Calu3 (cell line): ENCODE results near the gene SLC27A2. TPM values are rescaled to one million over a fixed set of nuclear protein-coding genes. Genes with fewer than 3 reads are reported as not detected.

Experiments
- BruUV-seq: library from RNA; stranded (reverse); fragments of 400-500 nt; replicated peaks from 2 replicates; lab custom pipeline; 2021; lab: Mats Ljungman, UMichigan
- CTCF ChIA-PET: fragments of 300-600 bp; sonication (Branson Sonifier 250); formaldehyde crosslinking; loops from one replicate; lab custom pipeline; 2022; ENCODE audit warnings: antibody characterized with exemption; lab: Charles Lee
- DNase-seq: peaks from one replicate; pipeline ENCODE4 v3.0.0; 2022
- H3K27ac Mint-ChIP-seq: one replicate; pipeline ENCODE4 v1.8.0; 2022; ENCODE audit warnings: mixed read lengths; ENCODE audit not compliant: unreplicated experiment
- H3K27me3 Mint-ChIP-seq: one replicate; pipeline ENCODE4 v1.8.0; 2022; ENCODE audit warnings: mixed read lengths; ENCODE audit not compliant: unreplicated experiment
- H3K36me3 Mint-ChIP-seq: one replicate; pipeline ENCODE4 v1.8.0; 2022; ENCODE audit warnings: mild to moderate bottlenecking, moderate library complexity, mixed read lengths; ENCODE audit not compliant: insufficient read depth, unreplicated experiment
- H3K4me1 Mint-ChIP-seq: one replicate; pipeline ENCODE4 v1.8.0; 2022; ENCODE audit warnings: mild to moderate bottlenecking, low read depth, mixed read lengths; ENCODE audit not compliant: unreplicated experiment
- H3K4me3 Mint-ChIP-seq: one replicate; pipeline ENCODE4 v1.8.0; 2022; ENCODE audit warnings: mild to moderate bottlenecking, low read depth, moderate library complexity, mixed read lengths; ENCODE audit not compliant: unreplicated experiment
- H3K9me3 Mint-ChIP-seq: one replicate; pipeline ENCODE4 v1.8.0; 2022; ENCODE audit warnings: low read depth, mixed read lengths; ENCODE audit not compliant: unreplicated experiment
- intact Hi-C: fragments of 100-400 bp; cut with micrococcal nuclease; formaldehyde crosslinking; loops from one replicate; pipeline ENCODE4 v1.10.0; 2022; ENCODE audit not compliant: unreplicated experiment
- total RNA-seq: library from RNA; stranded (reverse); gene quantifications from 2 replicates; pipeline ENCODE4 v1.2.3, GENCODE V29; 2022
- TF ChIP-seq, protein P1 (sequence below): fragments of 200-600 bp; IDR thresholded peaks from one replicate; pipeline ENCODE4 v1.8.0; 2022; ENCODE audit warnings: antibody characterized with exemption; ENCODE audit not compliant: unreplicated experiment

The SLC27A2 gene
- total RNA-seq, 1 experiment from 2014 or later = 13.1 TPM

- intact Hi-C loops = loop anchor here (10.0 kb wide), 5 partner anchors 266 to 1786 kb away; partner anchors contain the start of genes DTWD1 and FAM227B
- no peaks in the 10 kb centered on the region for H3K9me3 Mint-ChIP-seq
- no peak for DNase-seq
- H3K4me3 Mint-ChIP-seq = no peak overlapping the region
- no peaks in the 10 kb centered on the region for H3K27me3 Mint-ChIP-seq
- CTCF ChIA-PET = no interaction called here
- H3K27ac Mint-ChIP-seq = no peak overlapping the region
- BruUV-seq = no TSS peak
- no peaks in the 10 kb centered on the region for H3K4me1 Mint-ChIP-seq
- TF ChIP-seq, protein P1, sequence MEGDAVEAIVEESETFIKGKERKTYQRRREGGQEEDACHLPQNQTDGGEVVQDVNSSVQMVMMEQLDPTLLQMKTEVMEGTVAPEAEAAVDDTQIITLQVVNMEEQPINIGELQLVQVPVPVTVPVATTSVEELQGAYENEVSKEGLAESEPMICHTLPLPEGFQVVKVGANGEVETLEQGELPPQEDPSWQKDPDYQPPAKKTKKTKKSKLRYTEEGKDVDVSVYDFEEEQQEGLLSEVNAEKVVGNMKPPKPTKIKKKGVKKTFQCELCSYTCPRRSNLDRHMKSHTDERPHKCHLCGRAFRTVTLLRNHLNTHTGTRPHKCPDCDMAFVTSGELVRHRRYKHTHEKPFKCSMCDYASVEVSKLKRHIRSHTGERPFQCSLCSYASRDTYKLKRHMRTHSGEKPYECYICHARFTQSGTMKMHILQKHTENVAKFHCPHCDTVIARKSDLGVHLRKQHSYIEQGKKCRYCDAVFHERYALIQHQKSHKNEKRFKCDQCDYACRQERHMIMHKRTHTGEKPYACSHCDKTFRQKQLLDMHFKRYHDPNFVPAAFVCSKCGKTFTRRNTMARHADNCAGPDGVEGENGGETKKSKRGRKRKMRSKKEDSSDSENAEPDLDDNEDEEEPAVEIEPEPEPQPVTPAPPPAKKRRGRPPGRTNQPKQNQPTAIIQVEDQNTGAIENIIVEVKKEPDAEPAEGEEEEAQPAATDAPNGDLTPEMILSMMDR = no peak
- H3K36me3 Mint-ChIP-seq = no peaks in the 10 kb centered on the region
Observed at GRCh38 chr15:50140983-50141382, 41.0 kb upstream of the SLC27A2 start.

DNA sequence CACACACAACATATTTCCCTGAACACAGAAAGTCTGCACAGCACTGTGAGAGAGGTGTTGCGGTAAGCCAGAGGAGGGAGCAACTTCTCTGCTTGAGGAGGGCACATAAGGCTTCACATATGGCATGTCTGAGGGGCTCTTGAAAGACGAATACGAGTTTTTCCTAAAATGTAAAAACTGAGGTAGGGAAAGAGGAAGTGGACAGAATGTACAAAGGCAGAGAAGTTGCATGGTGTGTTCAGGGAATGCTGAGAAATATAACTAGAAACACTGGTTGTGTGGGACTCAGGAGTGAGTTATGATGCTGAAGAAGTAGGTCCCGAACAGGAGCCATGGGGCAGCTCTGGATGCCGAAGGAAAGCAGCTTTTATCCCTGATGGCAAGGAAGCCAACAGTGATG, 40.1 kb upstream of the SLC27A2 start:
- H3K27me3 Mint-ChIP-seq = no peaks in the 10 kb centered on the region
- intact Hi-C loops = loop anchor here (10.0 kb wide), 5 partner anchors 267 to 1787 kb away; partner anchors contain the start of genes DTWD1 and FAM227B
- no peak for DNase-seq
- no peak overlapping the region for H3K27ac Mint-ChIP-seq
- no TSS peak for BruUV-seq
- H3K36me3 Mint-ChIP-seq = no peaks in the 10 kb centered on the region
- CTCF ChIA-PET = no interaction called here
- H3K9me3 Mint-ChIP-seq = no peaks in the 10 kb centered on the region
- H3K4me3 Mint-ChIP-seq = no peak overlapping the region
- H3K4me1 Mint-ChIP-seq = no peaks in the 10 kb centered on the region
- TF ChIP-seq, protein P1 = no peak

DNA sequence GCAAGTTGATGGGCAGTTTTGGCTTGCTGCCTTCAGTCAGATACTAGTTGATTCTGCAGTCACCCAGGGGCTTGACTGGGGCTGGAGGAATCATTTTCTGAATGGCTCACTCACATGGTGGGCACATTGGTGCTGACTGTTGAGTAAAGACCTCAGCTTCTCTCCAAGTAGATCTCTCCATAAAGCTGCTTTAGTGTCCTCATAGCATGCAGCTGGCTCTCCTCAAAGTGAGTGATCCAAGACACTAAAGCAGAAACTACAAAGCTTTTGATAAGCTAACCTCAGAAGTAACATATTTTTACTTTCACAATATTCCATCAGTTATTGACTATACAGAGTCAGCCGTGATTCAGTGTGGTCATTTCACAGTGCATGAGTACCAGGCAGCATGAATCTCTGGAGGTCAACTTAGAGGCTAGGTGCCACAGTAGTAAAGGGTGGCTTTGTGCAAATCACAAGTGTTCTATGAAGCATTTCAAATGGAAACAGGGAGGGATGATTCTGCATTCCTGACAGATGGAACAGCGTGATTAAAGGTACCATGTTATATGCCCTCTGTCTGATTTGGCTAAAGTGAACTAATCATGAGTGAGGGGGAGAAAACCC, 38.6 kb upstream of the SLC27A2 start:
- no peak overlapping the region for H3K27ac Mint-ChIP-seq
- H3K9me3 Mint-ChIP-seq = no peaks in the 10 kb centered on the region
- no peaks in the 10 kb centered on the region for H3K4me1 Mint-ChIP-seq
- CTCF ChIA-PET = no interaction called here
- H3K27me3 Mint-ChIP-seq = no peaks in the 10 kb centered on the region
- TF ChIP-seq, protein P1 = no peak
- no peak for DNase-seq
- no peak overlapping the region for H3K4me3 Mint-ChIP-seq
- intact Hi-C loops = loop anchor here (10.0 kb wide), 5 partner anchors 269 to 1789 kb away; partner anchors contain the start of genes DTWD1 and FAM227B
- no peaks in the 10 kb centered on the region for H3K36me3 Mint-ChIP-seq
- no TSS peak for BruUV-seq

DNA sequence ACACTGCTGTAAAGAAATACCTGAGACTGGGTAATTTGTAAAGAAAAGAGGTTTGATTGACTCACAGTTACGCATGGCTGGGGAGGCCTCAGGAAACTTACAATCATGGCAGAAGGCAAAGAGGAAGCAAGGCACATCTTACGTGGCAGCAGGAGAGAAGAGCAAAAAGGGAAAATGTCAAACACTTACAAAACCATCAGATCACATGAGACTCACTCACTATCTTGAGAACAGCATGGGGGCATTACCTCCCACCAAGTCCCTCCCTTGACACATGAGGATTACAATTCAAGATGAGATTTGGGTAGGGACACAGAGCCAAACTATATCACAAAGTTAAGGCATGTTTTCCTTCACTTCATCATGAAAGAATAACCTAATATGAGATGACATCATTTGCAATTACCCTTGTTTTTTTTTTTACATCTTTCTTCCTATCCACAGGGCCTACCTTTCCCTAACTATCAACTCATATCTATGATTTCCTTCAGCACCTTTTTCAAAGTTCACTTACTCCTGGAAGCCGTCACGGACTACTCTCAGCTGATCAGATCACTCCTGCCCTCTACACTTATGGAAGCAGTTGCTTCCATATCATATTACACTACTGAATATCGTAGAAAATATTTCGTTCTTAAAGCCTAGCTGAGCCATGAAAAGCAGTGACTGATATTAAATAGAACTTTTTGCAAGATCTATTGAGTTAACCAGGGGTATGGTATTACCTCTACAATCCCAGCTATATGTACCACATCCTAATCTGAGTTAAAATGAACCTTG, 37.5 kb upstream of the SLC27A2 start:
- no peak overlapping the region for H3K27ac Mint-ChIP-seq
- CTCF ChIA-PET = interaction anchor here (0.6 to 1.6 kb wide), 10 partner anchors 22 to 1283 kb away, joined by 3 to 7 read pairs (median 3); partner anchors contain the start of gene SECISBP2L
- intact Hi-C loops = loop anchor here (1.0 to 10.0 kb wide), 8 partner anchors 92 to 1790 kb away; partner anchors contain the start of genes AP4E1, DTWD1 and FAM227B
- H3K27me3 Mint-ChIP-seq = no peaks in the 10 kb centered on the region
- no peaks in the 10 kb centered on the region for H3K36me3 Mint-ChIP-seq
- DNase-seq = no peak
- peaks cover 8% of the 10 kb centered on the region for H3K4me1 Mint-ChIP-seq
- TF ChIP-seq, protein P1 = no peak
- no peaks in the 10 kb centered on the region for H3K9me3 Mint-ChIP-seq
- no peak overlapping the region for H3K4me3 Mint-ChIP-seq
- BruUV-seq = no TSS peak
